ENCODE measurements around the gene MYRIP. TPM values are rescaled to one million over a fixed set of nuclear protein-coding genes. Genes with fewer than 3 reads are reported as not detected.

MYRIP gene
- total RNA-seq, 4 donors from 2014 or later, result 3.5 to 31.1 (median 12.1) TPM

DNA sequence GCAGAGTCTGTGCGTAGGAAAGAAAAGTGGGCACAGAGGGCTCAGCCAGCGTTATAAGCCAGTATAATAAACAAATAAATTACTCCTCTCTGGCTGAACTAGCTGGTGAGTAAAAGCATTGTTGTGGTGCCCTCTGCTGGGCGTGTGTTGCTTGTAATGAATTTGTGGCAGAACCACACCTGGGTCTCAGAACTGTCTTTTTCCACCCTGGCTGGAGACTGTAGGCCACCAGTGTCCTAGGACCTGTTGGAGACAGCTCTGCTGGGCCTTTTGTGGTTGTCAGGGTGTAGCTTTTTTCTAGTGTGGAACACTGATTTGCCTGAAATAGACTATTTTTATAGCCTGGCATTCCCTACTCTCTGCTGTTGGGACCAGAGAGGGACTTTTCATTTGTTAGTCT lies 369.6 kb downstream of the MYRIP start:
- DNase-seq, result peak; percentile 50 to 52
- Histone ChIP-seq H3K9me3 (no peaks in the 10 kb centered on the region), H3K36me3 (no peaks in the 10 kb centered on the region), H3K27me3 (no peaks in the 10 kb centered on the region), H3K27ac (no peak overlapping the region), H3K4me1 (no peaks in the 10 kb centered on the region), H3K4me3 (no peak overlapping the region)
- TF ChIP-seq, protein P1, sequence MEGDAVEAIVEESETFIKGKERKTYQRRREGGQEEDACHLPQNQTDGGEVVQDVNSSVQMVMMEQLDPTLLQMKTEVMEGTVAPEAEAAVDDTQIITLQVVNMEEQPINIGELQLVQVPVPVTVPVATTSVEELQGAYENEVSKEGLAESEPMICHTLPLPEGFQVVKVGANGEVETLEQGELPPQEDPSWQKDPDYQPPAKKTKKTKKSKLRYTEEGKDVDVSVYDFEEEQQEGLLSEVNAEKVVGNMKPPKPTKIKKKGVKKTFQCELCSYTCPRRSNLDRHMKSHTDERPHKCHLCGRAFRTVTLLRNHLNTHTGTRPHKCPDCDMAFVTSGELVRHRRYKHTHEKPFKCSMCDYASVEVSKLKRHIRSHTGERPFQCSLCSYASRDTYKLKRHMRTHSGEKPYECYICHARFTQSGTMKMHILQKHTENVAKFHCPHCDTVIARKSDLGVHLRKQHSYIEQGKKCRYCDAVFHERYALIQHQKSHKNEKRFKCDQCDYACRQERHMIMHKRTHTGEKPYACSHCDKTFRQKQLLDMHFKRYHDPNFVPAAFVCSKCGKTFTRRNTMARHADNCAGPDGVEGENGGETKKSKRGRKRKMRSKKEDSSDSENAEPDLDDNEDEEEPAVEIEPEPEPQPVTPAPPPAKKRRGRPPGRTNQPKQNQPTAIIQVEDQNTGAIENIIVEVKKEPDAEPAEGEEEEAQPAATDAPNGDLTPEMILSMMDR (IDR thresholded peaks at IDR 0.05), result peak; percentile 41 to 63 (median 57)
- no peak for TF ChIP-seq POLR2A (IDR thresholded peaks at IDR 0.05)
- intact Hi-C loops (cut with DNase I; ENCODE audit: low total_unique reads), result no loop called here

DNA sequence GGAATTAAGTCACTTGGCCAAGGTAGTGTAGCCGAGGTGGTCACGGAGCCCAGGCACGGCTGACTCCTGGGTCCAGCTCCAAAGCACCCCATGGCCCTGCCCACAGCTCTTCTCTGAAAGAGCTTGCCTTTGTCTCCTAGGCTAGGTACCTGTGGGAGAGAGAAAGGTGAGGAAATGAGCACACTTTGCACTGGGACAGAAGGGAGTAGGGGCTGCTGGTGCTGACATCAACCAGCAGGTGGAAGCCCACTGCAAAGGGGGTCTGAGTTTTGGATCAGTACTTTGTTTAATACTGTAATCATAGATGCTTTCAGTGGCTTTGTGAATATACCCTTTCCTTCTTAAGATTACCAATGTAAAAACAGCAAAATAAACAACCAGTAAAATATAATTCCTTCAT lies 371.8 kb downstream of the MYRIP start:
- H3K4me1 ChIP-seq, result no peaks in the 10 kb centered on the region
- H3K4me3 ChIP-seq, result no peak overlapping the region
- H3K27me3 ChIP-seq, result no peaks in the 10 kb centered on the region
- no peak for DNase-seq
- no peak overlapping the region for H3K27ac ChIP-seq
- H3K36me3 ChIP-seq, result no peaks in the 10 kb centered on the region
- intact Hi-C loops (cut with DNase I; ENCODE audit: low total_unique reads), result no loop called here
- no peaks in the 10 kb centered on the region for H3K9me3 ChIP-seq
- TF ChIP-seq, protein P1 (IDR thresholded peaks at IDR 0.05), result no peak
- no peak for TF ChIP-seq POLR2A (IDR thresholded peaks at IDR 0.05)

DNA sequence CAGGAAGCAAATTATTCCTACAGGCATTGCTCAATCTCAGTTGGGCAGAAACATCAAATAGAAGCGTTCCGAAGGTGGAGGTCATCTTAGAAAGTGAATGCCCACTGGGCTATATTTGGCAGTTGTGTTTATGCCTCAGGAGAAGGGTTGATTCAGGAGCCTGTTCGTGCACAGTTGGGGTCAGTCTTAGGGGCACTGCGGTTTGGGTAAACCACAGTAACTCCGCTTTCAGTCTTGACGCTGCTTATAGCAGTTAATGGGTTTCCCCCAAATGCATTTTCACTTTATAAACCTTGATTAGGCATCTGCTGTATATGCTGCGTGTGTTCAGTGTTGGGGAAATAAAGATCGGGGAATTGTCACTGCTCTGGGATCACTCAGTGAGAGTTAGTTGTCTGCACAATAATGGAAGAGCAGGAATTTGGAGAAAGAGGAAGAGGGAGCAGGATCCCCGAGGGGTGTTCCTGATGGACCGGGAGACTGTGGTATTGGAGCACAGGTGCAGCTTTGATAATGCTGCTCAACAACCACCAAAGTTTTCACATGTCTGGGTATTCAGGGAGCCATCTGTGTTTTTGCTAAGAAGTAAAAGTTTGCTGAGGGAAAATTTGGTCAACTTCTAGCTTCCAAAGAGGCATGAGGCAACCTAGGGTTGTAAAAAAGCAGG lies 375.8 kb downstream of the MYRIP start:
- no peak for DNase-seq
- Histone ChIP-seq H3K27ac (no peak overlapping the region), H3K36me3 (no peaks in the 10 kb centered on the region), H3K9me3 (no peaks in the 10 kb centered on the region), H3K4me1 (no peaks in the 10 kb centered on the region), H3K27me3 (no peaks in the 10 kb centered on the region), H3K4me3 (no peak overlapping the region)
- TF ChIP-seq POLR2A (IDR thresholded peaks at IDR 0.05), result no peak
- TF ChIP-seq, protein P1 (IDR thresholded peaks at IDR 0.05), result no peak
- intact Hi-C loops (cut with DNase I; ENCODE audit: low total_unique reads), result no loop called here

DNA sequence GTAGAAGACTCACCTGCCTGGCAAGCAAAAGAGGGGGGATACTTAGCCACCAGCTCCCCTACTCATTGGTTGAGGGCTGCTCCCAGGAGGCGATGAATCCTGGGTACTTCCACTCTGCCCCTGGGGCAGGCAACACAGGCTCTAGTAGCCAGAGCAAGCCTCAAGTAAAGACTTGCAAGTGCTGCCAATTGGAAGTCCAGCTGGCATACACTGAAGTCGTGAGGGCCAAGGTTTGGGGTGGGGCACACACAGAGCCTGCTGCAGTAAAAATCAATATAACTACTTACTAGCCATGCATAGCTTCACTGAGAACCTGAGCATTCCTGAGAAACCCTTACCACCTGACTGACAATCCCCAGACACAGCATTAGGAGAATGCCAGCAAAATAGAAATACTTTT lies 377.1 kb downstream of the MYRIP start:
- H3K4me3 ChIP-seq, result no peak overlapping the region
- TF ChIP-seq, protein P1 (IDR thresholded peaks at IDR 0.05), result no peak
- TF ChIP-seq POLR2A (IDR thresholded peaks at IDR 0.05), result no peak
- no peaks in the 10 kb centered on the region for H3K36me3 ChIP-seq
- intact Hi-C loops (cut with DNase I; ENCODE audit: low total_unique reads), result no loop called here
- DNase-seq, result no peak
- no peak overlapping the region for H3K27ac ChIP-seq
- H3K4me1 ChIP-seq, result no peaks in the 10 kb centered on the region
- no peaks in the 10 kb centered on the region for H3K27me3 ChIP-seq
- H3K9me3 ChIP-seq, result no peaks in the 10 kb centered on the region

DNA sequence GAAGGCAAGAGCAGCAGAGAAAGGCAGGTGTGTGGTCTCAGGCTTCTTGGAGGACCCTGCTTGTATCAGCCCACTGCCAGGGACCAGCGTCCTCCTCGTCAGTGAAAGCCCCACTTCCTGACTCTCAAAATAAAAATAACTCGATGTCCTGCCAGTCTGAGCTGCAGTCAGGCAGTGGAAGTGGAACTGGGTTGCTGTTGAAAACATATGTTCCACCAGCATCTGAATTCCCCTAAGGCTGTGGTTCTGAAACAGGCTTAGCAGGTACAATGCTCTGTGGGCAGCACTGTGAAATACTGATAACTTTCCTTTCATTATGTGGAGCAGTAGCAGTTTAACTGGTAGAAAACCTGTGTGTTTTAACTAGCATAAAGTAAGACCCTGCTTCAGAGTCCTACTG lies 378.5 kb downstream of the MYRIP start:
- no peak for DNase-seq

More for the DNA sequence above, 378.5 kb downstream of the MYRIP start:
- no peaks in the 10 kb centered on the region for H3K27me3 ChIP-seq
- intact Hi-C loops (cut with DNase I; ENCODE audit: low total_unique reads), result no loop called here
- H3K9me3 ChIP-seq, result no peaks in the 10 kb centered on the region
- no peaks in the 10 kb centered on the region for H3K4me1 ChIP-seq
- no peak overlapping the region for H3K4me3 ChIP-seq
- TF ChIP-seq POLR2A (IDR thresholded peaks at IDR 0.05), result no peak
- TF ChIP-seq, protein P1 (IDR thresholded peaks at IDR 0.05), result no peak
- no peaks in the 10 kb centered on the region for H3K36me3 ChIP-seq
- no peak overlapping the region for H3K27ac ChIP-seq

Measured in uterus (tissue), 4 donors.